Activated gamma-delta T cell treated with anti-CD3 and anti-CD28 coated beads, Interleukin-2, amount 50 U/mL, for 16 hours (primary cell): ENCODE data around the gene NAT16.
"Not testable (repeated sequence)": the region's sequence is repeated elsewhere in the genome, so short reads cannot be mapped to it uniquely, and the experiment has no call there.

Experiments
- DNase-seq: peaks from one replicate; pipeline ENCODE4 v3.0.0-alpha.2; 2020; ENCODE audit warnings: low read depth

Gene NAT16

GRCh38 chr7:101125989-101126650, 54.0 kb downstream of the NAT16 start:
- no peak for DNase-seq

GRCh38 chr7:101124376-101125056, 55.6 kb downstream of the NAT16 start:
- DNase-seq = no peak

GRCh38 chr7:101123703-101124068, 56.4 kb downstream of the NAT16 start:
- DNase-seq = no peak

- no peak for DNase-seq
Measured at GRCh38 chr7:101122933-101123702, 57.0 kb downstream of the NAT16 start.

GRCh38 chr7:101121991-101122932, 57.8 kb downstream of the NAT16 start:
- DNase-seq = no peak

- DNase-seq = not testable (repeated sequence)
Measured at GRCh38 chr7:101121631-101121990, 58.5 kb downstream of the NAT16 start.
